ENCODE results near the gene TJP1.
"Not testable (repeated sequence)": the region's sequence is repeated elsewhere in the genome, so short reads cannot be mapped to it uniquely, and the experiment has no call there.

The TJP1 gene

GRCh38 chr15:29676374-29676960, 145.8 kb downstream of the TJP1 start:
- H3K27me3 ChIP-seq (ENCODE audit: insufficient read depth, low read length, poor library complexity); H3K9ac ChIP-seq (ENCODE audit: low read length); H4K5ac ChIP-seq (ENCODE audit: low read length); H3K23ac ChIP-seq (ENCODE audit: low read length); H4K8ac ChIP-seq (ENCODE audit: low read depth, low read length); H3K27ac ChIP-seq (ENCODE audit: low read depth, low read length); H3K79me1 ChIP-seq (ENCODE audit: low read length); H2BK120ac ChIP-seq (ENCODE audit: low read depth, low read length); H3K79me2 ChIP-seq (ENCODE audit: control insufficient read depth, insufficient read depth, low read length); H3K56ac ChIP-seq (ENCODE audit: low read length); H3K18ac ChIP-seq (ENCODE audit: low read length); H3K4me3 ChIP-seq (ENCODE audit: low read length); H3K36me3 ChIP-seq (ENCODE audit: control insufficient read depth, insufficient read depth, low read length); H3K4me1 ChIP-seq (ENCODE audit: control insufficient read depth, low read depth, low read length); H2BK15ac ChIP-seq (replicated peaks; ENCODE audit: low read depth); H2BK5ac ChIP-seq (ENCODE audit: low read length); H2AK5ac ChIP-seq (ENCODE audit: low read length); H3K4ac ChIP-seq (ENCODE audit: low read depth, low read length); H3K4me2 ChIP-seq (ENCODE audit: low read length); DNase-seq: not testable (repeated sequence)
- no CpG with 5 or more reads among the region's 13 CpGs for WGBS (ENCODE audit: extremely low coverage, insufficient coverage, low lambda C conversion rate)

GRCh38 chr15:29675791-29676301, 146.4 kb downstream of the TJP1 start:
- Histone ChIP-seq H3K4me3 (ENCODE audit: low read length) (peak overlapping the region; percentile 32), H2BK120ac (ENCODE audit: low read depth, low read length) (no peak overlapping the region), H3K4ac (ENCODE audit: low read depth, low read length) (no peak overlapping the region), H2BK15ac (replicated peaks; ENCODE audit: low read depth) (no peak overlapping the region), H4K8ac (ENCODE audit: low read depth, low read length) (no peak overlapping the region), H3K79me1 (ENCODE audit: low read length) (no peaks in the 10 kb centered on the region), H3K9ac (ENCODE audit: low read length) (peak overlapping the region; percentile 61), H3K4me1 (ENCODE audit: control insufficient read depth, low read depth, low read length) (no peaks in the 10 kb centered on the region), H3K27ac (ENCODE audit: low read depth, low read length) (no peak overlapping the region), H3K18ac (ENCODE audit: low read length) (no peak overlapping the region), H4K5ac (ENCODE audit: low read length) (no peak overlapping the region), H2AK5ac (ENCODE audit: low read length) (no peak overlapping the region), H3K27me3 (ENCODE audit: insufficient read depth, low read length, poor library complexity) (no peaks in the 10 kb centered on the region), H3K79me2 (ENCODE audit: control insufficient read depth, insufficient read depth, low read length) (no peaks in the 10 kb centered on the region), H3K36me3 (ENCODE audit: control insufficient read depth, insufficient read depth, low read length) (no peaks in the 10 kb centered on the region), H3K56ac (ENCODE audit: low read length) (peak overlapping the region; percentile 96), H3K23ac (ENCODE audit: low read length) (no peak overlapping the region), H2BK5ac (ENCODE audit: low read length) (no peak overlapping the region), H3K4me2 (ENCODE audit: low read length) (peak overlapping the region; percentile 71)
- peak; percentile 48 for DNase-seq
- WGBS (ENCODE audit: extremely low coverage, insufficient coverage, low lambda C conversion rate) = no CpG with 5 or more reads among the region's 29 CpGs

- peak overlapping the region; percentile 9 for H3K23ac ChIP-seq (ENCODE audit: low read length)
- peak overlapping the region; percentile 31 for H3K18ac ChIP-seq (ENCODE audit: low read length)
- H2BK5ac ChIP-seq (ENCODE audit: low read length) = no peak overlapping the region
- peak overlapping the region; percentile 0 for H2BK120ac ChIP-seq (ENCODE audit: low read depth, low read length)
- H4K5ac ChIP-seq (ENCODE audit: low read length) = no peak overlapping the region
- peak overlapping the region; percentile 65 for H3K4me3 ChIP-seq (ENCODE audit: low read length)
- no peak overlapping the region for H2BK15ac ChIP-seq (replicated peaks; ENCODE audit: low read depth)
- no CpG with 5 or more reads among the region's 74 CpGs for WGBS (ENCODE audit: extremely low coverage, insufficient coverage, low lambda C conversion rate)
- H3K36me3 ChIP-seq (ENCODE audit: control insufficient read depth, insufficient read depth, low read length) = no peaks in the 10 kb centered on the region
- no peak overlapping the region for H4K8ac ChIP-seq (ENCODE audit: low read depth, low read length)
- H3K27ac ChIP-seq (ENCODE audit: low read depth, low read length) = no peak overlapping the region
- DNase-seq = peak; percentile 86
- H3K9ac ChIP-seq (ENCODE audit: low read length) = peak overlapping the region; percentile 79
- no peaks in the 10 kb centered on the region for H3K79me1 ChIP-seq (ENCODE audit: low read length)
- H3K4me2 ChIP-seq (ENCODE audit: low read length) = peak overlapping the region; percentile 71
- H3K79me2 ChIP-seq (ENCODE audit: control insufficient read depth, insufficient read depth, low read length) = no peaks in the 10 kb centered on the region
- H3K4me1 ChIP-seq (ENCODE audit: control insufficient read depth, low read depth, low read length) = no peaks in the 10 kb centered on the region
- no peak overlapping the region for H3K4ac ChIP-seq (ENCODE audit: low read depth, low read length)
- H3K56ac ChIP-seq (ENCODE audit: low read length) = peak overlapping the region; percentile 96
- H3K27me3 ChIP-seq (ENCODE audit: insufficient read depth, low read length, poor library complexity) = no peaks in the 10 kb centered on the region
- no peak overlapping the region for H2AK5ac ChIP-seq (ENCODE audit: low read length)
Observed at GRCh38 chr15:29674661-29675533, 147.4 kb downstream of the TJP1 start.

- no peak overlapping the region for H3K4me2 ChIP-seq (ENCODE audit: low read length)
- H2BK15ac ChIP-seq (replicated peaks; ENCODE audit: low read depth) = no peak overlapping the region
- no peak overlapping the region for H3K9ac ChIP-seq (ENCODE audit: low read length)
- no peak overlapping the region for H3K4ac ChIP-seq (ENCODE audit: low read depth, low read length)
- no peak overlapping the region for H2BK120ac ChIP-seq (ENCODE audit: low read depth, low read length)
- H4K5ac ChIP-seq (ENCODE audit: low read length) = no peak overlapping the region
- no peak overlapping the region for H4K8ac ChIP-seq (ENCODE audit: low read depth, low read length)
- H3K27me3 ChIP-seq (ENCODE audit: insufficient read depth, low read length, poor library complexity) = no peaks in the 10 kb centered on the region
- no peak overlapping the region for H3K27ac ChIP-seq (ENCODE audit: low read depth, low read length)
- H2AK5ac ChIP-seq (ENCODE audit: low read length) = no peak overlapping the region
- H3K56ac ChIP-seq (ENCODE audit: low read length) = no peak overlapping the region
- no peaks in the 10 kb centered on the region for H3K4me1 ChIP-seq (ENCODE audit: control insufficient read depth, low read depth, low read length)
- no peaks in the 10 kb centered on the region for H3K79me2 ChIP-seq (ENCODE audit: control insufficient read depth, insufficient read depth, low read length)
- H3K23ac ChIP-seq (ENCODE audit: low read length) = no peak overlapping the region
- no peak overlapping the region for H3K18ac ChIP-seq (ENCODE audit: low read length)
- H3K79me1 ChIP-seq (ENCODE audit: low read length) = no peaks in the 10 kb centered on the region
- no peaks in the 10 kb centered on the region for H3K36me3 ChIP-seq (ENCODE audit: control insufficient read depth, insufficient read depth, low read length)
- no peak for DNase-seq
- no peak overlapping the region for H3K4me3 ChIP-seq (ENCODE audit: low read length)
- H2BK5ac ChIP-seq (ENCODE audit: low read length) = no peak overlapping the region
- WGBS (ENCODE audit: extremely low coverage, insufficient coverage, low lambda C conversion rate) = no CpG with 5 or more reads among the region's 11 CpGs
Observed at GRCh38 chr15:29672923-29673809, 149.1 kb downstream of the TJP1 start.

- H2BK120ac ChIP-seq (ENCODE audit: low read depth, low read length) = no peak overlapping the region
- H3K4me3 ChIP-seq (ENCODE audit: low read length) = no peak overlapping the region
- no peak overlapping the region for H2BK15ac ChIP-seq (replicated peaks; ENCODE audit: low read depth)
- no peaks in the 10 kb centered on the region for H3K79me2 ChIP-seq (ENCODE audit: control insufficient read depth, insufficient read depth, low read length)
- DNase-seq = no peak
- no peak overlapping the region for H3K9ac ChIP-seq (ENCODE audit: low read length)
- H3K36me3 ChIP-seq (ENCODE audit: control insufficient read depth, insufficient read depth, low read length) = no peaks in the 10 kb centered on the region
- no peak overlapping the region for H3K4me2 ChIP-seq (ENCODE audit: low read length)
- no peak overlapping the region for H4K8ac ChIP-seq (ENCODE audit: low read depth, low read length)
- no peak overlapping the region for H3K23ac ChIP-seq (ENCODE audit: low read length)
- no peaks in the 10 kb centered on the region for H3K4me1 ChIP-seq (ENCODE audit: control insufficient read depth, low read depth, low read length)
- H3K4ac ChIP-seq (ENCODE audit: low read depth, low read length) = no peak overlapping the region
- H2BK5ac ChIP-seq (ENCODE audit: low read length) = no peak overlapping the region
- H4K5ac ChIP-seq (ENCODE audit: low read length) = no peak overlapping the region
- H3K56ac ChIP-seq (ENCODE audit: low read length) = no peak overlapping the region
- no peaks in the 10 kb centered on the region for H3K79me1 ChIP-seq (ENCODE audit: low read length)
- no peak overlapping the region for H2AK5ac ChIP-seq (ENCODE audit: low read length)
- H3K18ac ChIP-seq (ENCODE audit: low read length) = no peak overlapping the region
- no peak overlapping the region for H3K27ac ChIP-seq (ENCODE audit: low read depth, low read length)
- no peaks in the 10 kb centered on the region for H3K27me3 ChIP-seq (ENCODE audit: insufficient read depth, low read length, poor library complexity)
- no CpG with 5 or more reads among the region's 5 CpGs for WGBS (ENCODE audit: extremely low coverage, insufficient coverage, low lambda C conversion rate)
Observed at GRCh38 chr15:29672446-29672845, 149.8 kb downstream of the TJP1 start.

All from mesendoderm (in vitro differentiated cells).